ENCODE results near the gene OR1M1.

OR1M1 gene

GRCh38 chr19:9057505-9058258 lies 29.2 kb upstream of the OR1M1 start:
- no peak overlapping the region for H3K4me3 ChIP-seq (ENCODE audit: low read depth, low read length)
- no peak for TF ChIP-seq MYC (IDR thresholded peaks at IDR 0.05; ENCODE audit: low read depth, low read length)
- TF ChIP-seq CTCF (IDR thresholded peaks at IDR 0.05; ENCODE audit: low read depth, low read length), result no peak
- TF ChIP-seq MAX (IDR thresholded peaks at IDR 0.05; ENCODE audit: low read depth, low read length), result no peak
- TF ChIP-seq POLR2A (IDR thresholded peaks at IDR 0.05; ENCODE audit: extremely low read depth, insufficient read length), result no peak
- DNase-seq (ENCODE audit: low read depth), result no peak

GRCh38 chr19:9058905-9059667 lies 27.8 kb upstream of the OR1M1 start:
- H3K4me3 ChIP-seq (ENCODE audit: low read depth, low read length), result no peak overlapping the region
- TF ChIP-seq POLR2A (IDR thresholded peaks at IDR 0.05; ENCODE audit: extremely low read depth, insufficient read length) (no peak), MYC (IDR thresholded peaks at IDR 0.05; ENCODE audit: low read depth, low read length) (no peak), CTCF (IDR thresholded peaks at IDR 0.05; ENCODE audit: low read depth, low read length) (no peak)
- DNase-seq (ENCODE audit: low read depth), result no peak

GRCh38 chr19:9060564-9061340 lies 26.1 kb upstream of the OR1M1 start:
- no peak overlapping the region for H3K4me3 ChIP-seq (ENCODE audit: low read depth, low read length)
- no peak for DNase-seq (ENCODE audit: low read depth)
- TF ChIP-seq MYC (IDR thresholded peaks at IDR 0.05; ENCODE audit: low read depth, low read length), result no peak
- no peak for TF ChIP-seq POLR2A (IDR thresholded peaks at IDR 0.05; ENCODE audit: extremely low read depth, insufficient read length)
- no peak for TF ChIP-seq MAX (IDR thresholded peaks at IDR 0.05; ENCODE audit: low read depth, low read length)
- no peak for TF ChIP-seq CTCF (IDR thresholded peaks at IDR 0.05; ENCODE audit: low read depth, low read length)

GRCh38 chr19:9061879-9062278 lies 25.0 kb upstream of the OR1M1 start:
- no peak for DNase-seq (ENCODE audit: low read depth)
- no peak for TF ChIP-seq CTCF (IDR thresholded peaks at IDR 0.05; ENCODE audit: low read depth, low read length)
- TF ChIP-seq MYC (IDR thresholded peaks at IDR 0.05; ENCODE audit: low read depth, low read length), result no peak
- TF ChIP-seq POLR2A (IDR thresholded peaks at IDR 0.05; ENCODE audit: extremely low read depth, insufficient read length), result no peak
- no peak for TF ChIP-seq MAX (IDR thresholded peaks at IDR 0.05; ENCODE audit: low read depth, low read length)

GRCh38 chr19:9065457-9066014 lies 21.3 kb upstream of the OR1M1 start:
- TF ChIP-seq MYC (IDR thresholded peaks at IDR 0.05; ENCODE audit: low read depth, low read length) (no peak), CTCF (IDR thresholded peaks at IDR 0.05; ENCODE audit: low read depth, low read length) (no peak), MAX (IDR thresholded peaks at IDR 0.05; ENCODE audit: low read depth, low read length) (no peak), POLR2A (IDR thresholded peaks at IDR 0.05; ENCODE audit: extremely low read depth, insufficient read length) (no peak)
- no peak for DNase-seq (ENCODE audit: low read depth)
- H3K4me3 ChIP-seq (ENCODE audit: low read depth, low read length), result no peak overlapping the region

More at GRCh38 chr19:9061879-9062278, 25.0 kb upstream of the OR1M1 start:
- H3K4me3 ChIP-seq (ENCODE audit: low read depth, low read length), result no peak overlapping the region

Data from NB4 (cell line).